BE2C (cell line): ENCODE measurements around the gene HSF5.

Experiments
- DNase-seq: peaks from one replicate; pipeline ENCODE4 v3.0.0-alpha.2; 2020
- H3K27me3 ChIP-seq: fragments of 250-450 bp; sonication (Bioruptor Pico); 2 replicates; pipeline ENCODE4 v1.5.1; 2020; ENCODE audit warnings: mild to moderate bottlenecking
- H3K36me3 ChIP-seq: fragments of 250-450 bp; sonication (Bioruptor Pico); 2 replicates; pipeline ENCODE4 v1.5.1; 2020; ENCODE audit warnings: mild to moderate bottlenecking
- H3K4me1 ChIP-seq: fragments of 250-450 bp; sonication (Bioruptor Pico); 2 replicates; pipeline ENCODE4 v1.5.1; 2020
- H3K4me3 ChIP-seq: 2 replicates; pipeline ENCODE4 v1.5.1; 2011; ENCODE audit warnings: low read depth, low read length
- H3K9me3 ChIP-seq: fragments of 250-450 bp; sonication (Bioruptor Pico); 2 replicates; pipeline ENCODE4 v1.5.1; 2020
- TF ChIP-seq, protein P1 (sequence below): IDR thresholded peaks from 2 replicates; pipeline ENCODE4 v1.5.1; 2012; ENCODE audit warnings: mild to moderate bottlenecking, low read depth, low read length

HSF5 gene

DNA sequence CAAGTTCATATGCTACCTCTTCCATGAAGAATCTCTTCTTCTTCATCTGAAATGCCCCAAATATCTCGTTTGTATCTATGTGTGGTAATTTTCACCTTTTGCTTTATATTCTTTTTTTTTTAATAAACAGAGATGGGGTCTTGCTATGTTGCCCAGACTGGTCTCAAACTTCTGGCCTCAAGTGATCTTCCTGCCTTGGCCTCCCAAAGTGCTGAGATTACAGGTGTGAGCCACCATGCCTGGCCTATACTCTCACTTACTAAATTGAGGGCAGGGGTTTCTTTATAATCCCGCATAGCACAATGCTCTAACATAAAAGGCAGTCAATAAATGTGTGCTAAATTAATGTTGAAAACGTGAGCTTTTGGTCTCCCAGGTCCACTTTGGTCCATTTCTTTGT, 101.5 kb downstream of the HSF5 start:
- DNase-seq, result no peak
- Histone ChIP-seq H3K36me3 (no peaks in the 10 kb centered on the region), H3K27me3 (peaks cover 85% of the 10 kb centered on the region), H3K4me3 (no peak overlapping the region), H3K4me1 (peaks cover 3% of the 10 kb centered on the region; the same call in 1 of the 2 replicates), H3K9me3 (no peaks in the 10 kb centered on the region)
- TF ChIP-seq, protein P1, sequence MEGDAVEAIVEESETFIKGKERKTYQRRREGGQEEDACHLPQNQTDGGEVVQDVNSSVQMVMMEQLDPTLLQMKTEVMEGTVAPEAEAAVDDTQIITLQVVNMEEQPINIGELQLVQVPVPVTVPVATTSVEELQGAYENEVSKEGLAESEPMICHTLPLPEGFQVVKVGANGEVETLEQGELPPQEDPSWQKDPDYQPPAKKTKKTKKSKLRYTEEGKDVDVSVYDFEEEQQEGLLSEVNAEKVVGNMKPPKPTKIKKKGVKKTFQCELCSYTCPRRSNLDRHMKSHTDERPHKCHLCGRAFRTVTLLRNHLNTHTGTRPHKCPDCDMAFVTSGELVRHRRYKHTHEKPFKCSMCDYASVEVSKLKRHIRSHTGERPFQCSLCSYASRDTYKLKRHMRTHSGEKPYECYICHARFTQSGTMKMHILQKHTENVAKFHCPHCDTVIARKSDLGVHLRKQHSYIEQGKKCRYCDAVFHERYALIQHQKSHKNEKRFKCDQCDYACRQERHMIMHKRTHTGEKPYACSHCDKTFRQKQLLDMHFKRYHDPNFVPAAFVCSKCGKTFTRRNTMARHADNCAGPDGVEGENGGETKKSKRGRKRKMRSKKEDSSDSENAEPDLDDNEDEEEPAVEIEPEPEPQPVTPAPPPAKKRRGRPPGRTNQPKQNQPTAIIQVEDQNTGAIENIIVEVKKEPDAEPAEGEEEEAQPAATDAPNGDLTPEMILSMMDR, result no peak

DNA sequence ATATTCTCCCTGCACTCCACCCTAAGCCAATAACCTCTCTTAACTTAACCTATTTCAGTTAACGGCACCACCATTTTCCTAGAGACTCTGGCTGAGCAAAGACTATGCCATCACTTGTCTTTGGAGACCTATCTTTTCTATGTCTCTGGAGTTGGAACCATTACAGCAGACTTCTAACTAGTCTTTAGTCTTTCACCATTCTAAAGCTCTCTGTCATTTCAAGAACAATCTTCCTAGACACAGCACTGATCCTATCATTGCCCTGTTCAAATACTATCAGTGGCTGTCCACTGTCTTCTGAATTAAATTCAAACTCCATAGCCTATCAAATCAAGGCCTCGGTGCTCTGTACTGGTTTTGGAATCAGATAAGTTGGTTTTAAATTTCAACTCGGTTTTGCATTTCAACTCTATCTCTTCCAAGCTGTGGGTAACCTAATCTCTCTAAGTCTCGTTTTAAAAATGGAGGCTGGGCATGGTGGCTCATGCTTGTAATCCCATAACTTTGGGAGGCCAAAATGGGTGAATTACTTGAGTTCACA, 102.8 kb downstream of the HSF5 start:
- H3K4me1 ChIP-seq, result no peaks in the 10 kb centered on the region
- TF ChIP-seq, protein P1, result no peak

GRCh38 chr17:58384897-58385296, 103.3 kb downstream of the HSF5 start:
- no peak overlapping the region for H3K4me3 ChIP-seq
- no peaks in the 10 kb centered on the region for H3K9me3 ChIP-seq
- TF ChIP-seq, protein P1, result no peak
- no peaks in the 10 kb centered on the region for H3K4me1 ChIP-seq
- H3K36me3 ChIP-seq, result no peaks in the 10 kb centered on the region
- H3K27me3 ChIP-seq, result peaks cover 77% of the 10 kb centered on the region
- DNase-seq, result no peak

More for the DNA sequence above, 102.8 kb downstream of the HSF5 start:
- DNase-seq, result no peak
- Histone ChIP-seq H3K9me3 (no peaks in the 10 kb centered on the region), H3K36me3 (no peaks in the 10 kb centered on the region), H3K27me3 (peaks cover 82% of the 10 kb centered on the region), H3K4me3 (no peak overlapping the region)

DNA sequence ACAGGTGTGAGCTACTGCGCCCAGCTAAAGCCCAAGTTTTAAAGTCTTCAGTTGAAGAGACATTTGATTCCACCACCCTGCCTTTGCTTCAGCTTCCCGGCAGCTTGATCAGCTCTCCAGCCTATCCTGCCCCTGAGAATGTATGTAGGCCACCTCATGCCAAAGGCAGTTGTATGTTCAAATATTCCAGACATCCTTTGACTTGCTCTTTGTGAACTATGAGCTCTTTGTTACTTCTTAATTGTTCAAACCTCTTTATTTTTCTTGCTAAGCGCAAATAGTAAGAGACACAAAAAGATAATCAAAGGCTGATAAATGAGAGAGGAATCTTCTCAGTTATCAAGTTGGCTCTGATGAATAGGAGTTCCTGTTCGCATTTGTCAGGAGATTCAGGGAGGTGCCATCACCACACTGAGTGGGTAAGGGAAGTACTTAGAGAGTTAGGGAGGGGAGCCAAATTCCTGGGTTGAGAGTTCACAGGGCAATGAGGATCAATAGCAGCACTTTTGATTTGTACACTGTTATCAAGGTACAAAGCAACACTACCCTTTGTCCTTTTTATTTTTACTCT, 104.2 kb downstream of the HSF5 start:
- TF ChIP-seq, protein P1, result no peak
- Histone ChIP-seq H3K4me3 (no peak overlapping the region), H3K4me1 (no peaks in the 10 kb centered on the region), H3K27me3 (peaks cover 72% of the 10 kb centered on the region), H3K9me3 (no peaks in the 10 kb centered on the region), H3K36me3 (no peaks in the 10 kb centered on the region)
- DNase-seq, result no peak

DNA sequence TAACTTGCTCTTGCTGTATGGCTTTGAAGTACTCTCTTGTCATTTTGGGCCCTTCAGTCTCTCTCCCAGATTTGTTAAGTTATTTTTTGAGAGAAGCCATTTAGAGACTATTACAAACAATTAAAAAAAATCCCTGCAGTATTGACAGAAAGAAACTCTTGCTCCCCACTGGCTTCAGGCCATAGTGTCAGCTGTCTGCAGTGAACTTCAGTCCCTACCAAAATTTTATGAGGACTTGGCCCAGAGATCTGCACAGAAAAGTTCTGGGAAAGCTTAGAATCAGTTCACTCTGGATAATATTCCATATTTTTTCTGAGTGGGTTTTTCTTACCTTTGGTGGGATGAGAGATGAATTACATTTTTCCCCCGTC, 105.4 kb downstream of the HSF5 start:
- Histone ChIP-seq H3K27me3 (peaks cover 71% of the 10 kb centered on the region), H3K36me3 (no peaks in the 10 kb centered on the region), H3K4me3 (no peak overlapping the region), H3K9me3 (no peaks in the 10 kb centered on the region), H3K4me1 (no peaks in the 10 kb centered on the region)
- TF ChIP-seq, protein P1, result no peak
- DNase-seq, result no peak

GRCh38 chr17:58382108-58382871, 105.9 kb downstream of the HSF5 start:
- no peak overlapping the region for H3K4me3 ChIP-seq
- no peaks in the 10 kb centered on the region for H3K4me1 ChIP-seq
- H3K27me3 ChIP-seq, result peaks cover 72% of the 10 kb centered on the region
- no peaks in the 10 kb centered on the region for H3K9me3 ChIP-seq
- DNase-seq, result no peak
- H3K36me3 ChIP-seq, result no peaks in the 10 kb centered on the region
- TF ChIP-seq, protein P1, result no peak
